Colonic mucosa (tissue), 4 donors: ENCODE data around the gene SELENOT. TPM values are rescaled to one million over a fixed set of nuclear protein-coding genes. Genes with fewer than 3 reads are reported as not detected.
"Not testable (repeated sequence)": the region's sequence is repeated elsewhere in the genome, so short reads cannot be mapped to it uniquely, and the experiment has no call there.

ENCODE experiments used
- DNase-seq: peaks from one replicate; pipeline ENCODE4 v3.0.0-alpha.2; 2020
- H3K27ac ChIP-seq: fragments of 200-600 bp; one replicate; pipeline ENCODE4 v1.8.0; 2021
- H3K27me3 ChIP-seq: fragments of 200-600 bp; one replicate; pipeline ENCODE4 v1.8.0; 2021
- H3K36me3 ChIP-seq: fragments of 200-600 bp; one replicate; pipeline ENCODE4 v1.8.0; 2021
- H3K4me1 ChIP-seq: fragments of 200-600 bp; one replicate; pipeline ENCODE4 v1.8.0; 2021; ENCODE audit warnings: mild to moderate bottlenecking
- H3K4me3 ChIP-seq: fragments of 200-600 bp; one replicate; pipeline ENCODE4 v1.8.0; 2021
- H3K9ac ChIP-seq, 2 donors: one replicate each; pipeline ENCODE4 v1.7.0; 2013; ENCODE audit warnings: control low read depth in 2 of 2, low read depth in 2 of 2, low read length in 2 of 2
- H3K9me3 ChIP-seq: fragments of 200-600 bp; one replicate; pipeline ENCODE4 v1.8.0; 2021
- CTCF ChIP-seq: fragments of 200-600 bp; IDR thresholded peaks from one replicate; pipeline ENCODE4 v1.8.0; 2022; ENCODE audit warnings: antibody characterized with exemption, mild to moderate bottlenecking
- intact Hi-C: fragments of 100-400 bp; cut with DNase I; formaldehyde crosslinking; loops from one replicate; pipeline ENCODE4 v1.14.1; 2022
- total RNA-seq, 2 donors: library from RNA; stranded (reverse); fragmentation: NEBNext Ultra II Directional in 1 of 2; extraction: Animal tissue kit (Norgen Biotek cat#: 25700) in 1 of 2; gene quantifications; one replicate each; pipeline ENCODE4 v1.2.1, GENCODE V29; 2021
- donor health status: healthy.
- donor health status: DM: no; HTN: no; CAD: no.
- donor health status: DM: no; HTN: no; CAD: no.

Gene SELENOT
- total RNA-seq, 2 donors from 2014 or later = 114 to 117 TPM

- intact Hi-C loops = no loop called here
- Histone ChIP-seq H3K4me1 (no peaks in the 10 kb centered on the region), H3K27ac (no peak overlapping the region), H3K4me3 (no peak overlapping the region), H3K27me3 (no peaks in the 10 kb centered on the region), H3K36me3 (no peaks in the 10 kb centered on the region), H3K9me3 (no peaks in the 10 kb centered on the region), H3K9ac (no peak overlapping the region)
- DNase-seq = no peak
- no peak for TF ChIP-seq CTCF
Observed at GRCh38 chr3:150620002-150620689, 17.0 kb downstream of the SELENOT start.

GRCh38 chr3:150622955-150623354 lies 19.8 kb downstream of the SELENOT start:
- intact Hi-C loops, H3K4me1 ChIP-seq, H3K9ac ChIP-seq, H3K9me3 ChIP-seq, H3K27me3 ChIP-seq, H3K4me3 ChIP-seq, H3K36me3 ChIP-seq, DNase-seq, H3K27ac ChIP-seq: not testable (repeated sequence)

- H3K36me3 ChIP-seq = no peaks in the 10 kb centered on the region
- intact Hi-C loops = no loop called here
- no peaks in the 10 kb centered on the region for H3K4me1 ChIP-seq
- H3K9ac ChIP-seq = no peak overlapping the region
- no peaks in the 10 kb centered on the region for H3K9me3 ChIP-seq
- no peak overlapping the region for H3K27ac ChIP-seq
- no peaks in the 10 kb centered on the region for H3K27me3 ChIP-seq
- no peak for DNase-seq
- no peak for TF ChIP-seq CTCF
- H3K4me3 ChIP-seq = no peak overlapping the region
Observed at GRCh38 chr3:150623945-150624344, 20.8 kb downstream of the SELENOT start.

GRCh38 chr3:150626148-150626930 lies 23.2 kb downstream of the SELENOT start:
- Histone ChIP-seq H3K27ac (no peak overlapping the region), H3K9ac (no peak overlapping the region), H3K27me3 (no peaks in the 10 kb centered on the region), H3K9me3 (no peaks in the 10 kb centered on the region), H3K4me1 (no peaks in the 10 kb centered on the region), H3K4me3 (no peak overlapping the region), H3K36me3 (no peaks in the 10 kb centered on the region)
- intact Hi-C loops = no loop called here
- no peak for TF ChIP-seq CTCF
- no peak for DNase-seq

GRCh38 chr3:150627557-150627956 lies 24.4 kb downstream of the SELENOT start:
- TF ChIP-seq CTCF = no peak
- H3K9me3 ChIP-seq = no peaks in the 10 kb centered on the region
- intact Hi-C loops = no loop called here
- no peaks in the 10 kb centered on the region for H3K36me3 ChIP-seq
- no peaks in the 10 kb centered on the region for H3K4me1 ChIP-seq
- DNase-seq = no peak
- H3K9ac ChIP-seq = no peak overlapping the region
- H3K27ac ChIP-seq = no peak overlapping the region
- H3K27me3 ChIP-seq = no peaks in the 10 kb centered on the region
- H3K4me3 ChIP-seq = no peak overlapping the region
